Activated naive CD8-positive, alpha-beta T cell treated with anti-CD3 and anti-CD28 coated beads, Interleukin-2, amount 50 U/mL, for 24 hours (primary cell): ENCODE data around the gene RNF125.
"Not testable (repeated sequence)": the region's sequence is repeated elsewhere in the genome, so short reads cannot be mapped to it uniquely, and the experiment has no call there.

Experiments used
- ATAC-seq: fragments of 150-1000 bp; cut with Tn5 transposase; one replicate; pipeline ENCODE4 v1.10.0; 2021
- DNase-seq: peaks from one replicate; pipeline ENCODE4 v3.0.0; 2021
- H3K27ac Mint-ChIP-seq: one replicate; pipeline ENCODE4 v1.8.0; 2021; ENCODE audit warnings: mild to moderate bottlenecking, mixed read lengths
- H3K27me3 Mint-ChIP-seq: one replicate; pipeline ENCODE4 v1.8.0; 2021; ENCODE audit warnings: mixed read lengths
- H3K36me3 Mint-ChIP-seq: one replicate; pipeline ENCODE4 v1.8.0; 2021; ENCODE audit warnings: low read depth, mixed read lengths
- H3K4me1 Mint-ChIP-seq: one replicate; pipeline ENCODE4 v1.8.0; 2021; ENCODE audit warnings: mixed read lengths
- H3K4me3 Mint-ChIP-seq: one replicate; pipeline ENCODE4 v1.8.0; 2021; ENCODE audit warnings: mild to moderate bottlenecking, moderate library complexity, mixed read lengths
- H3K9me3 Mint-ChIP-seq: one replicate; pipeline ENCODE4 v1.8.0; 2021; ENCODE audit warnings: mixed read lengths

Gene RNF125

DNA sequence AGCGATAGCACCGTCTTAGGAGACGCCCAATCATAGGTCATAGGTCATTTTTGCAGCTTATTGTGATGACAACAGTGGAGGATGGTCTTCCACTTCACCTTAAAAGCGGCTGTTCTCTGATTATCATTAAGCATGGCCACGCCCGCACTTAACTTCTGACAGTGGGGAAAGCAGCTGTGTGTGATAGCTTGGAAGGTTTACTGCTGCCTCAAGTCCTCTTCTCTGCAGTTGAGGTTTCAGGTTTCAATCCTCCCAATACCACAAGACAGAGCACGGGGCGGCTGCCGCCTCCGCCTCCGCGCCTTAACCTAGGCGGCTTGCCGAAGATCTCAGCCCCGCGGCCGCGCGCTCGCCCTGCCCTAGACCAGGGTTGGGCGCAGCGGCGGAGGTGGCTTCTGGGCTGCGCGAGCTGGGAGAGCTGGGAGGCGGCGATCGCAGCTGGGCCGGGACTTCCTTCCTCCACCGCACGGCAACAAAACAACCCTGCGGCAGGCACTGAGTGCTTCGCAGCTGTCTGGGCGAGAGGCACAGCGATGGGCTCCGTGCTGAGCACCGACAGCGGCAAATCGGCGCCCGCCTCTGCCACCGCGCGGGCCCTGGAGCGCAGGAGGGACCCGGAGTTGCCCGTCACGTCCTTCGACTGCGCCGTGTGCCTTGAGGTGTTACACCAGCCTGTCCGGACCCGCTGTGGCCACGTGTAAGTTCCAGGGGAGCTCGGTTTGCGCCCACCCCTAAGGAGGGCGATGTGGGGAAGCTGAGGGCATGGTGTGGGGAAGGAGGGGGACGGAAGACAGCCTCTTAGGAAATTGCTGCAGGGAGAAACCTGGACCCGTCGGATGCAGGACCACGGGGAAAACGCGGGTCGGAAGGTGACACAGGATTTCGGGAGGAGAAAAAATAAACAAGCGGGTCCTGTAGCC is at the start of gene RNF125:
RNF125 (plus strand) TSS at position 495 of the 920 bp plus-strand sequence; CDS start at position 534, 39 bp downstream.
- ATAC-seq = peak; percentile 85
- peak; percentile 83 for DNase-seq
- peaks cover 3% of the 10 kb centered on the region for H3K27me3 Mint-ChIP-seq
- peaks cover 35% of the 10 kb centered on the region for H3K4me1 Mint-ChIP-seq
- H3K27ac Mint-ChIP-seq = peak within 1 kb of the TSS; percentile 91
- peak within 1 kb of the TSS; percentile 93 for H3K4me3 Mint-ChIP-seq
- H3K9me3 Mint-ChIP-seq = no peaks in the 10 kb centered on the region
- H3K36me3 Mint-ChIP-seq = no peaks in the 10 kb centered on the region

GRCh38 chr18:31970617-31971016 is 48.0 kb upstream of the RNF125 start:
- Mint-ChIP-seq H3K27ac (no peak overlapping the region), H3K4me3 (no peak overlapping the region), H3K27me3 (no peaks in the 10 kb centered on the region), H3K4me1 (no peaks in the 10 kb centered on the region), H3K36me3 (peaks cover 7% of the 10 kb centered on the region), H3K9me3 (peaks cover 19% of the 10 kb centered on the region)
- DNase-seq (no peak), ATAC-seq (no peak)

DNA sequence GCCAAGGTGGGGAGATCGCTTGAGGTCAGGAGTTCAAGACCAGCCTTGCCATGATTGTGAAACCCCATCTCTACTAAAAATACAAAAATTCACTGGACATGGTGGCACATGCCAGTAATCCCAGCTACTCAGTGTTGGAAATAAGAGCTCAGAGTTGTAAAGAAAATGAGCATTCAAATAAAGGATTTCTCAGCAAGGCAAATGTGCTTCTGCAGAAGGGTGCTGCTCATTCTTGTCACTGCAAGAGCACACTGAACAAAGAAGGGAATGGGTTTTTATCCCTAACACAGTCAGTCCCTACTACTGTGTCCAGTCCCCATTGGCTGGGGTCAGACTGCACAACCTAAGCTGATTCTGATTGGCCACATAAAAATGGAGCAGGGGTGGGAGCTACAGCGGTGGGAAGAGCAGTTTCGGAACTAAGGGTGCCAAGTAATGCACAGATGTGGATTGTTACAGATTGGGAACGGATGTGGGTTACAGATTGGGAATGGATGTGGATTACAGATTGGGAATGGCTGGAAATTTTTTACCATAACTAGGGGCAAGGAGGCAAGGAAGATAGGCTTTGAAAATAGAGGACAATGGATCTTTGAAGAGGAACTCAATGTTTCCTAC is 44.6 kb upstream of the RNF125 start:
- Mint-ChIP-seq H3K4me1 (no peaks in the 10 kb centered on the region), H3K27ac (no peak overlapping the region), H3K27me3 (no peaks in the 10 kb centered on the region), H3K4me3 (no peak overlapping the region), H3K36me3 (peaks cover 9% of the 10 kb centered on the region), H3K9me3 (peaks cover 25% of the 10 kb centered on the region)
- no peak for ATAC-seq
- DNase-seq = no peak

GRCh38 chr18:31976242-31976641 is 42.4 kb upstream of the RNF125 start:
- DNase-seq (no peak), ATAC-seq (no peak)
- H3K36me3 Mint-ChIP-seq = peaks cover 9% of the 10 kb centered on the region
- no peaks in the 10 kb centered on the region for H3K4me1 Mint-ChIP-seq
- H3K4me3 Mint-ChIP-seq = no peak overlapping the region
- H3K9me3 Mint-ChIP-seq = peaks cover 30% of the 10 kb centered on the region
- H3K27me3 Mint-ChIP-seq = no peaks in the 10 kb centered on the region
- no peak overlapping the region for H3K27ac Mint-ChIP-seq

GRCh38 chr18:31977270-31977872 is 41.3 kb upstream of the RNF125 start:
- ATAC-seq (no peak), DNase-seq (peak; percentile 29)
- Mint-ChIP-seq H3K4me1 (no peaks in the 10 kb centered on the region), H3K9me3 (peaks cover 30% of the 10 kb centered on the region), H3K36me3 (peaks cover 9% of the 10 kb centered on the region), H3K27me3 (no peaks in the 10 kb centered on the region), H3K4me3 (no peak overlapping the region), H3K27ac (no peak overlapping the region)

DNA sequence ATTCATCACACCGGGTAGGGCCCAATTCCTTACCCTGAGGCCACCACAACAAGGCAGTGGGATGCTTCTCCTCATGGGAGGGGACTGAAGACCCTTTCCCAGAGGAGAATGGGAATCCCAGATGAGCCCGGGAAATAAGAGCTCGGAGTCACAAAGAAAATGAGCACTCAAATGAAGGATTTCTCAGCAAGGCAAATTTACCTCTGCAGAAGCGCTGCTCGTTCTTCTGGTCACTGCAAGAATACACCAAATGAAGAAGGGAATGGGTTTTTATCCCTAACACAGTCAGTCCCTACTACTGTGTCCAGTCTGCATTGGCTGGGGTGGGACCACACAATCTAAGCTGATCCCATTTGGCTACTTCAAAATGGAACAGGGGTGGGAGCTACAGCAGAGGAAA is 40.0 kb upstream of the RNF125 start:
- Mint-ChIP-seq H3K4me3 (no peak overlapping the region), H3K27me3 (no peaks in the 10 kb centered on the region), H3K9me3 (peaks cover 30% of the 10 kb centered on the region), H3K36me3 (peaks cover 9% of the 10 kb centered on the region), H3K27ac (no peak overlapping the region), H3K4me1 (no peaks in the 10 kb centered on the region)
- ATAC-seq (no peak), DNase-seq (no peak)

- peaks cover 19% of the 10 kb centered on the region for H3K9me3 Mint-ChIP-seq
- no peak for DNase-seq
- no peaks in the 10 kb centered on the region for H3K27me3 Mint-ChIP-seq
- H3K36me3 Mint-ChIP-seq = peaks cover 2% of the 10 kb centered on the region
- no peak overlapping the region for H3K4me3 Mint-ChIP-seq
- H3K27ac Mint-ChIP-seq = no peak overlapping the region
- ATAC-seq = no peak
- H3K4me1 Mint-ChIP-seq = no peaks in the 10 kb centered on the region
These were observed 38.9 kb upstream of the RNF125 start for GRCh38 chr18:31979714-31980113.

DNA sequence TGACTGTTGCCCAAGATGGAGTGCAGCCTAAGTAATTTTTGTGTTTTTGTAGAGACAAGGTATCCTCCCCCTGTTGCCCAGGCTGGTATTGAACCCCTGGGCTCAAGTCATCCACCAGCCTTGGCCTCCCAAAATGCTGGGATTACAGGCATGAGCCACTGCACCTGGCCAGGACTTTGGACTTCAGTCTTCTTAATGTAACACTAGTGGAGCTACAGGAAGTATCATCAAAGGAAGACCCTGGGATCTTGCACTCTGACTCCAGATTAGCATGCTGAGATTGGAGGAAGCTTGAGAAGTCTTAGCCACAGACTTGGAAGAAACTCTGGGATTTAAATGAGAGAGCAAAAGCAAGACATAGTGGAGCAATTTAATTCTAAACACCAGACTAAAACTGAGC is 37.8 kb upstream of the RNF125 start:
- no peak overlapping the region for H3K27ac Mint-ChIP-seq
- no peaks in the 10 kb centered on the region for H3K27me3 Mint-ChIP-seq
- peaks cover 2% of the 10 kb centered on the region for H3K36me3 Mint-ChIP-seq
- no peaks in the 10 kb centered on the region for H3K4me1 Mint-ChIP-seq
- DNase-seq (no peak), ATAC-seq (no peak)
- peaks cover 12% of the 10 kb centered on the region for H3K9me3 Mint-ChIP-seq
- H3K4me3 Mint-ChIP-seq = no peak overlapping the region

DNA sequence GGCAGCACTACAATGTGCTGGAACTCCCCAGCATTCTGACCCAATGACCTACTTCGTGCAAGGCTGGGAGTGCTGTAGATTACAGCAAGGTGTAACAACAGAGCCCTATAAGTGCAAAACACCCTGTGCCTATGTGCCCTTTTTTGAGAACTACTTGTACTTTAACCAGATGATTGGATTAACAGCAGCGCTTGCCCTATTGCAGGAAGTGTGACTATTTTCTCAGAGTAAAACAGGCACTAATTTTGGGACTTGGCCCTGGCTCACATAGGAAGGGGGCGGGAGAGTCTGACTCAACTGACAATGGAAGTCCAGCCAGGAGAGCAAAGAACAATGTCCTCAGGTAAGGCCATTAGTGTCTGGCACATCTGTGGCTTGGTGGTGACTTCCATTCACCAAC is 35.6 kb upstream of the RNF125 start:
- Mint-ChIP-seq H3K9me3 (peaks cover 12% of the 10 kb centered on the region), H3K27ac (no peak overlapping the region), H3K36me3 (peaks cover 2% of the 10 kb centered on the region), H3K27me3 (no peaks in the 10 kb centered on the region), H3K4me3 (no peak overlapping the region), H3K4me1 (no peaks in the 10 kb centered on the region)
- ATAC-seq = no peak
- no peak for DNase-seq

DNA sequence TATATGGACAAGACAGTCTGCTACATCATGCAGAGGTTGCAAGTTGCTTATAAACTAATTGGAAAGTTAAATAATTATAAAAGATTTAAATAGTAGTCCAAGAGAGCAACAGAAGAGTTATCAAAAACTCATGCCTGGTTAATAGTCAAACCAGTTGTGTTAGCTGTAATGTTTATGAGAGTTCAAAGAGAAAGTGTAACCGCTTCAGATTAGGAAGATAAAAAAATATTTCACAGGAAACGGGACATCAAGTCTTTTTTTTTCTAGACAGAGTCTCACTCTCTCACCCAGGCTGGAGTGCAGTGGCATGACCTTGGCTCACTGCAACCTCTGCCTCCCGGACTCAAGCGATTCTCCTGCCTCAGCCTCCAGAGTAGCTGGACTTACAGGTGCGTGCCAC is 34.6 kb upstream of the RNF125 start:
- Mint-ChIP-seq H3K4me1 (no peaks in the 10 kb centered on the region), H3K27me3 (no peaks in the 10 kb centered on the region), H3K27ac (no peak overlapping the region), H3K9me3 (peaks cover 6% of the 10 kb centered on the region), H3K4me3 (no peak overlapping the region), H3K36me3 (peaks cover under 1% of the 10 kb centered on the region)
- DNase-seq = no peak
- no peak for ATAC-seq

GRCh38 chr18:31990823-31991222 is 27.8 kb upstream of the RNF125 start:
- Mint-ChIP-seq H3K36me3 (no peaks in the 10 kb centered on the region), H3K4me1 (no peaks in the 10 kb centered on the region), H3K9me3 (no peaks in the 10 kb centered on the region), H3K27ac (no peak overlapping the region), H3K4me3 (no peak overlapping the region), H3K27me3 (no peaks in the 10 kb centered on the region)
- ATAC-seq (no peak), DNase-seq (no peak)

DNA sequence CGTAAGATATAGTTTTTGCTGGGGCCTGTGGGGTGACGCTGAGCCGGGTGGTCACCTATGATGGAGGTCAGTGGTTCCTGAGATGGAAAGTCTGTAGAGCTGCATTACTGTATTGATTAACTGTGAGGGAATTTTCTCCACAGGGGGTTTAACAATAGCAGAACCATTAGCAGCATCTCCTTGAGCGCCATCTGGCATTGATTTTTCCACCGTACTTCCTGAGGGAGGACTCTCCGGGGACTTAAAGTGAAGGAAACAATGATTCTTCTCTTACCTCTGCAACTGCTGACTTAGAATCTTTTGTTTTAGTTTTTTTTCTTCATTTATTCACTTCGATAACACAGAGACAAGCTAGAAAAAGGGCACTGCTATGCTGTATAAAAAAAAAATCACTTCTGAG is 22.6 kb upstream of the RNF125 start:
- DNase-seq = no peak
- Mint-ChIP-seq H3K27me3 (no peaks in the 10 kb centered on the region), H3K4me3 (no peak overlapping the region), H3K36me3 (no peaks in the 10 kb centered on the region), H3K27ac (no peak overlapping the region), H3K9me3 (no peaks in the 10 kb centered on the region), H3K4me1 (no peaks in the 10 kb centered on the region)
- no peak for ATAC-seq

DNA sequence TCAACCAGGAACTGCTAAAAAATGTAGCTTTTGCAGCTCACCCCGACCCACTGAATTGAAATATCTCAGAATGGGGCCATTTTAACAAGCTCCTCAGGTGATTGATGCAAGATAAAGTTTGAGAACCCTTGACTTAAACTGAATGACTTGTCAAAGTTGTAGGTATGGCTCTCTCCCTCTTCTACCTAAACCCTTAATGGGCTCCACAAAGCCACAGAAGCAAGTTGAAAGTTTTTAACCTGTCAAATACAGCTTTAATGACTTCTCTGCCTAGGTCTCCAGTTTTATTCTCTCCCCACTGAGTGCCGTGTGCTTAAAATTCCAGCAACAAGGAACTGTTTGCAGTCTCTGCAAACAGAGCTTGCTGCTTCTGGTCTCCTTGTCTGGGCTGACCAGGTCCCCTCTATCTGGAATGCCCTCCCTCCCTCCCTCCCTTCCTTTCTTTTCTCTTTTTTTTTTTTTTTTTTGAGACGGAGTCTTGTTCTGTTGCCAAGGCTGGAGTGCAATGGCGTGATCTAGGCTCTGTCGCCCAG is 19.7 kb upstream of the RNF125 start:
- ATAC-seq (no peak), DNase-seq (no peak)
- Mint-ChIP-seq H3K9me3 (no peaks in the 10 kb centered on the region), H3K36me3 (no peaks in the 10 kb centered on the region), H3K4me3 (no peak overlapping the region), H3K4me1 (no peaks in the 10 kb centered on the region), H3K27ac (no peak overlapping the region), H3K27me3 (no peaks in the 10 kb centered on the region)

DNA sequence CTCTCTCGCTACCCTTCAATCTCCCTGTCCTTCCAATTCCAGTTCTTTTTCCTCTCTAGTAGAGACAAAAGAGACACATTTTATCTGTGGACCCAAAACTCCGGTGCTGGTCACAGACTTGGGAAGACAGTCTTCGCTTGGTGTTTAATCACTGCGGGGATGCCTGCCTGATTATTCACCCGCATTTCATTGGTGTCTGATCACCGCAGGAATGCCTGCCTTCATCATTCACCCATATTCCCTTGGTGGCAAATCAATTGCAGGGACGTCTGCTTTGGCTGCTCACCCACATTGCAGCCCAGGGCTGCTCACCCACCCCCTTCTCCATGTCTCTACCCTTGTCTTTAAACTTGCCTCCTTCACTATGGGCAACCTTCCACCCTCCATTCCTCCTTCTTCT is 17.5 kb upstream of the RNF125 start:
- not testable (repeated sequence) for DNase-seq, ATAC-seq, H3K4me3 Mint-ChIP-seq, H3K36me3 Mint-ChIP-seq, H3K27me3 Mint-ChIP-seq, H3K9me3 Mint-ChIP-seq, H3K27ac Mint-ChIP-seq, H3K4me1 Mint-ChIP-seq

- not testable (repeated sequence) for H3K4me3 Mint-ChIP-seq, DNase-seq, H3K27me3 Mint-ChIP-seq, H3K36me3 Mint-ChIP-seq, H3K27ac Mint-ChIP-seq, ATAC-seq, H3K9me3 Mint-ChIP-seq, H3K4me1 Mint-ChIP-seq
These were observed 14.8 kb upstream of the RNF125 start for GRCh38 chr18:32003822-32004221.
